HG03280 (cell line): ENCODE data around the gene HNRNPLL.

Experiments used
- ATAC-seq: cut with Tn5 transposase; IDR thresholded peaks from one replicate; pipeline ENCODE4 v1.9.1; 2021; ENCODE audit warnings: mild to moderate bottlenecking, moderate library complexity; ENCODE audit not compliant: unreplicated experiment

HNRNPLL gene

GRCh38 chr2:38598200-38598990 lies 4.3 kb downstream of the HNRNPLL start:
- ATAC-seq: no peak

- no peak for ATAC-seq
Observed at GRCh38 chr2:38597115-38597514, 5.6 kb downstream of the HNRNPLL start.

- ATAC-seq: no peak
Observed at GRCh38 chr2:38596229-38596628, 6.5 kb downstream of the HNRNPLL start.

- no peak for ATAC-seq
Observed at GRCh38 chr2:38592951-38593350, 9.8 kb downstream of the HNRNPLL start.

- ATAC-seq: no peak
Observed at GRCh38 chr2:38591152-38591551, 11.6 kb downstream of the HNRNPLL start.

- no peak for ATAC-seq
Observed at GRCh38 chr2:38590053-38590452, 12.7 kb downstream of the HNRNPLL start.

GRCh38 chr2:38586931-38587330 lies 15.8 kb downstream of the HNRNPLL start:
- ATAC-seq: no peak

GRCh38 chr2:38584881-38585280 lies 17.8 kb downstream of the HNRNPLL start:
- ATAC-seq: no peak

- no peak for ATAC-seq
Observed at GRCh38 chr2:38583994-38584393, 18.7 kb downstream of the HNRNPLL start.

GRCh38 chr2:38583524-38583923 lies 19.2 kb downstream of the HNRNPLL start:
- no peak for ATAC-seq

GRCh38 chr2:38581193-38582147 lies 21.3 kb downstream of the HNRNPLL start:
- ATAC-seq: peak; percentile 64

GRCh38 chr2:38580115-38580636 lies 22.6 kb downstream of the HNRNPLL start:
- ATAC-seq: no peak

GRCh38 chr2:38578832-38579231 lies 23.9 kb downstream of the HNRNPLL start:
- no peak for ATAC-seq

- no peak for ATAC-seq
Observed at GRCh38 chr2:38574278-38574677, 28.4 kb downstream of the HNRNPLL start.

GRCh38 chr2:38572167-38572566 lies 30.6 kb downstream of the HNRNPLL start:
- no peak for ATAC-seq

- no peak for ATAC-seq
Observed at GRCh38 chr2:38571193-38571592, 31.5 kb downstream of the HNRNPLL start.

GRCh38 chr2:38568724-38569436 lies 33.8 kb downstream of the HNRNPLL start:
- no peak for ATAC-seq

- ATAC-seq: no peak
Observed at GRCh38 chr2:38565333-38565732, 37.4 kb downstream of the HNRNPLL start.

GRCh38 chr2:38561691-38562090 lies 41.0 kb downstream of the HNRNPLL start:
- ATAC-seq: no peak

GRCh38 chr2:38560092-38560491 lies 42.6 kb downstream of the HNRNPLL start:
- no peak for ATAC-seq

GRCh38 chr2:38557981-38558380 lies 44.7 kb downstream of the HNRNPLL start:
- ATAC-seq: no peak
